ENCODE results near the gene OR2D2. TPM values are rescaled to one million over a fixed set of nuclear protein-coding genes. Genes with fewer than 3 reads are reported as not detected.

OR2D2 gene
- total RNA-seq, 2 experiments from 2014 or later: 1.4 to 3.2 TPM

- TSS peak; percentile 71 for BruUV-seq (replicated peaks)
- ChIA-PET CTCF (ENCODE audit: unreplicated experiment) (interaction anchor here (0.7 to 1.0 kb wide), 3 partner anchors 8 to 281 kb away, joined by 3 read pairs; no protein-coding TSS in a partner anchor), POLR2A (interaction anchor here (0.6 to 5.3 kb wide), 7 partner anchors 11 to 536 kb away, joined by 3 to 43 read pairs (median 3); partner anchors contain the start of gene SMPD1)
- H3K4me2 ChIP-seq (ENCODE audit: low read length): peak overlapping the region; percentile 90
- peak overlapping the region; percentile 95 for H3K4me3 ChIP-seq (ENCODE audit: low read depth, low read length, poor library complexity, severe bottlenecking)
- intact Hi-C loops (cut with micrococcal nuclease; ENCODE audit: unreplicated experiment): loop anchor here (2.0 to 10.0 kb wide), 4 partner anchors 243 to 691 kb away; partner anchors contain the start of genes CNGA4, FHIP1B, ILK and MRPL17
- TF ChIP-seq CTCF (conservative IDR thresholded peaks at IDR 0.05; ENCODE audit: low read length) (no peak), EZH2phosphoT487 (IDR thresholded peaks at IDR 0.05; ENCODE audit: borderline replicate concordance, low read depth, low read length) (no peak)
- H3K79me2 ChIP-seq (ENCODE audit: insufficient read depth, low read depth, low read length): peaks cover 34% of the 10 kb centered on the region
- peak overlapping the region; percentile 95 for H3K27ac ChIP-seq (ENCODE audit: low read depth, low read length, poor library complexity, severe bottlenecking)
- no peaks in the 10 kb centered on the region for H3K9me2 ChIP-seq (ENCODE audit: insufficient read depth, low read length)
- H3K36me3 ChIP-seq (ENCODE audit: insufficient read depth, low read length): peaks cover 39% of the 10 kb centered on the region
- no peaks in the 10 kb centered on the region for H3K9me3 ChIP-seq (ENCODE audit: low read length)
- H4K20me1 ChIP-seq (ENCODE audit: insufficient read depth, low read length): no peaks in the 10 kb centered on the region
- peak overlapping the region; percentile 81 for H2AFZ ChIP-seq (ENCODE audit: low read length)
- DNase-seq (ENCODE audit: low spot score): peak; percentile 27
- peaks cover 30% of the 10 kb centered on the region for H3K4me1 ChIP-seq (ENCODE audit: insufficient read depth, low read length, poor library complexity, severe bottlenecking)
Observed at GRCh38 chr11:6925636-6926207, 33.4 kb upstream of the OR2D2 start.

- Histone ChIP-seq H3K4me2 (ENCODE audit: low read length) (peak overlapping the region; percentile 90), H3K9me3 (ENCODE audit: low read length) (no peaks in the 10 kb centered on the region), H4K20me1 (ENCODE audit: insufficient read depth, low read length) (no peaks in the 10 kb centered on the region), H3K9me2 (ENCODE audit: insufficient read depth, low read length) (no peaks in the 10 kb centered on the region), H3K36me3 (ENCODE audit: insufficient read depth, low read length) (peaks cover 33% of the 10 kb centered on the region), H3K27ac (ENCODE audit: low read depth, low read length, poor library complexity, severe bottlenecking) (peak overlapping the region; percentile 95), H3K4me3 (ENCODE audit: low read depth, low read length, poor library complexity, severe bottlenecking) (peak overlapping the region; percentile 95), H2AFZ (ENCODE audit: low read length) (peak overlapping the region; percentile 81; the same call in 1 of the 2 replicates), H3K4me1 (ENCODE audit: insufficient read depth, low read length, poor library complexity, severe bottlenecking) (peaks cover 24% of the 10 kb centered on the region), H3K79me2 (ENCODE audit: insufficient read depth, low read depth, low read length) (peaks cover 28% of the 10 kb centered on the region)
- TF ChIP-seq EZH2phosphoT487 (IDR thresholded peaks at IDR 0.05; ENCODE audit: borderline replicate concordance, low read depth, low read length) (no peak), CTCF (conservative IDR thresholded peaks at IDR 0.05; ENCODE audit: low read length) (no peak)
- ChIA-PET CTCF (ENCODE audit: unreplicated experiment) (interaction anchor here (1.0 kb wide), 1 partner anchor 112 kb away, joined by 3 read pairs; no protein-coding TSS in a partner anchor), POLR2A (interaction anchor here (0.6 to 5.3 kb wide), 3 partner anchors 12 to 186 kb away, joined by 3 to 43 read pairs (median 3); no protein-coding TSS in a partner anchor)
- BruUV-seq (replicated peaks): no TSS peak
- intact Hi-C loops (cut with micrococcal nuclease; ENCODE audit: unreplicated experiment): loop anchor here (5.0 to 10.0 kb wide), 3 partner anchors 323 to 690 kb away; partner anchors contain the start of genes CNGA4, FHIP1B, ILK and RRP8
- DNase-seq (ENCODE audit: low spot score): no peak
Observed at GRCh38 chr11:6925007-6925577, 32.8 kb upstream of the OR2D2 start.

Measured in OCI-LY7 (cell line).